ENCODE results near the gene DCAF6. TPM values are rescaled to one million over a fixed set of nuclear protein-coding genes. Genes with fewer than 3 reads are reported as not detected.
A peak's percentile ranks its signal among the peaks of the same experiment; 100 is the strongest.

The DCAF6 gene
- total and polyA plus RNA-seq, 3 experiments from 2014 or later = 15.4 to 24.9 (median 24.8) TPM

DNA sequence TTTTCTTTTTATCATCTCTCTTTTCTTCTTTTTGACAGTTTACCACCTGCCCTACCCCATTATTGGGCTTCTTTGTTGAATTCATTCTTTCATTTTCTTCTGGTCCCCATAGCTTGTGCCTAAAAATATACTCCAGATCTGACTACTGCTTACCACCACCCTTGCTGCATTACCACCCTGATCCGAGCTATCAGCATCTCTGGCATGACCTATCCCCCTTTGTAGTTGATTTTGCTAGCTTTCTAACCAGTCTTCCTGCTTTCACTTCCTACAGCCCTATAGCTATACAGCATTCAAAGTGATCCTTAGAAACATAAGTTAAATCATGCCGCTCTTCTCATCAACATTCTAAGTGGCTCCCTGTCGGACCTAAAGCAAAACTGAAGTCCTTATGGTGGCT lies 59.8 kb downstream of the DCAF6 start:
- no peaks in the 10 kb centered on the region for H3K9me3 ChIP-seq (ENCODE audit: low read length)
- H3K27ac ChIP-seq (ENCODE audit: low read depth, low read length) = no peak overlapping the region
- H3K27me3 ChIP-seq (ENCODE audit: insufficient read depth, low read length, poor library complexity, severe bottlenecking) = no peaks in the 10 kb centered on the region
- H3K9me3 Mint-ChIP-seq = no peaks in the 10 kb centered on the region
- no peak overlapping the region for H3K4me3 ChIP-seq (ENCODE audit: low read length)
- peaks cover 0 to 5% (median 3%) of the 10 kb centered on the region in 3 donors for H3K4me1 Mint-ChIP-seq
- peaks cover 3% of the 10 kb centered on the region for H3K36me3 ChIP-seq (ENCODE audit: insufficient read depth, low read length)
- DNase-seq = no peak
- H3K4me3 Mint-ChIP-seq = no peak overlapping the region
- CTCF ChIA-PET = no interaction called here
- H3K27me3 Mint-ChIP-seq = no peaks in the 10 kb centered on the region
- no peaks in the 10 kb centered on the region for H3K4me1 ChIP-seq (ENCODE audit: insufficient read depth, low read length)
- H3K36me3 Mint-ChIP-seq = peaks cover 10 to 53% (median 32%) of the 10 kb centered on the region in 3 donors
- POLR2A ChIA-PET = no interaction called here
- peak overlapping the region in 2 of 8 donors; percentile 1 to 27 for H3K27ac Mint-ChIP-seq

DNA sequence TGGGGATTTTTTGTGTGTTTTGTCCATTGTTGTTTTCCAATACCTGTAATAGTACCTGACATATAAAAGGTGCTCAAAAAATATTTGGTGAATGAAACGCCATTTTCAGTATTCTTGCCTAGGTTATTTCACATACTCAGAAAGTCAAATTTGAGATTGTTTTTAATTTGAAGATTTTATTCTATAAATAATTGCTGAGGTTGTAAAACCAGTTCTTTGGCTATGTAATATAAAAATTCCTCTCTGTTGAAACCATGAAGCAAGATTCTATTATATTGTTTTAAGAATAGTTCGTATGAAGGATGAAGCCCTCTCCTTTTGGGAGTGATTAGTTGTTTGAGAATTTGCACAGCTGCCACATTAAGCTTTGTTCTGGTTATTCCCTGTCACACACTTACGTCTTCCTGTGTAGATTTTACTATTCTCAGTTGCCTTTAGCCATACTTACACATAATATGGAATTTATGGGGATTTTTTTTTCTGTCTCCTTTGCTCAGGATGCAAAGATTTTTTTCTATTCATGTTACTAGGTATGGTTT lies 60.6 kb downstream of the DCAF6 start:
- H3K4me1 ChIP-seq (ENCODE audit: insufficient read depth, low read length) = no peaks in the 10 kb centered on the region
- H3K27ac ChIP-seq (ENCODE audit: low read depth, low read length) = no peak overlapping the region
- CTCF ChIA-PET = no interaction called here
- Mint-ChIP-seq H3K4me3 (no peak overlapping the region), H3K36me3 (peaks cover 4 to 49% (median 33%) of the 10 kb centered on the region in 3 donors), H3K9me3 (no peaks in the 10 kb centered on the region), H3K4me1 (peaks cover 3 to 5% (median 5%) of the 10 kb centered on the region in 3 donors), H3K27ac (no peak overlapping the region), H3K27me3 (no peaks in the 10 kb centered on the region)
- DNase-seq = no peak
- no peaks in the 10 kb centered on the region for H3K9me3 ChIP-seq (ENCODE audit: low read length)
- POLR2A ChIA-PET = no interaction called here
- no peaks in the 10 kb centered on the region for H3K27me3 ChIP-seq (ENCODE audit: insufficient read depth, low read length, poor library complexity, severe bottlenecking)
- no peaks in the 10 kb centered on the region for H3K36me3 ChIP-seq (ENCODE audit: insufficient read depth, low read length)
- no peak overlapping the region for H3K4me3 ChIP-seq (ENCODE audit: low read length)

DNA sequence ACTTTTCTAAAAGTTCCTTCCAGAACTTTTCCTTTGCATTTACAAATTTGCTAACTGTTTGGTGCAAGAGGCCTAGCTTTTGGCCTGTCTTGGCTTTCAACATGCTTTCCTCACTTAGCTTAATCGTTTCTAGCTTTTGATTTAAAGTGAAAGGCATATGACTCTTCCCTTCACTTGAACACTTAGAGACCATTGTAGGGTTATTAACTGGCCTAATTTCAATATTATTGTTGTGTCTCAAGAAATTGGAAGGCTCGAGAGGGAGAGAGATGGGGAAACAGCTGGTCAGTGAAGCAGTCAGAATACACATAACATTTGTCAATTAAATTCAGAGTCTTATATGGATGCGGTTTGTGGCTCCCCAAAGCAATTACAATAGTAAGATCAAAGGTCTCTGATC lies 63.4 kb downstream of the DCAF6 start:
- Histone ChIP-seq H3K27me3 (ENCODE audit: insufficient read depth, low read length, poor library complexity, severe bottlenecking) (no peaks in the 10 kb centered on the region), H3K36me3 (ENCODE audit: insufficient read depth, low read length) (no peaks in the 10 kb centered on the region), H3K9me3 (ENCODE audit: low read length) (no peaks in the 10 kb centered on the region), H3K4me3 (ENCODE audit: low read length) (no peak overlapping the region), H3K4me1 (ENCODE audit: insufficient read depth, low read length) (no peaks in the 10 kb centered on the region), H3K27ac (ENCODE audit: low read depth, low read length) (no peak overlapping the region)
- H3K4me3 Mint-ChIP-seq = no peak overlapping the region
- H3K9me3 Mint-ChIP-seq = no peaks in the 10 kb centered on the region
- H3K36me3 Mint-ChIP-seq = peaks cover 3 to 47% (median 37%) of the 10 kb centered on the region in 3 donors
- ChIA-PET POLR2A (no interaction called here), CTCF (no interaction called here)
- H3K27me3 Mint-ChIP-seq = no peaks in the 10 kb centered on the region
- no peak overlapping the region for H3K27ac Mint-ChIP-seq
- H3K4me1 Mint-ChIP-seq = peaks cover 3 to 5% (median 5%) of the 10 kb centered on the region in 3 donors
- DNase-seq = no peak

DNA sequence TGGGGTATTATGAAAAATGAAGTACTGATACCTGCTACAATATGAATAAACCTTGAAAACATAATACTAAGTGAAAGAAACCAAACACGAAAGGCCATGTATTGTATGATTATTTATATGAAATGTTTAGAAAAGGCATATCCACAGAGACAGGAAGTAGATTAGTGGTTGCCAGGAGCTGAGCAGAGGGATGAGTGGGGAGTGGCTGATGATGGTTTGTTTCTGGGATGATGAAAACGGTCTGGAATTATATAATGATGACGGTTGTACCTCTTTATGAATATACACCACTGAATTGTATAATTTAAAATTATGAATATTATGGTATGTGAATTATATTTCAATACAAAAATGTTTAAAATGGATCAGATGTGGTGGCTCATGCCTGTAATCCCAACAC lies 64.2 kb downstream of the DCAF6 start:
- H3K36me3 Mint-ChIP-seq = peaks cover 3 to 43% (median 34%) of the 10 kb centered on the region in 3 donors
- no peak overlapping the region for H3K27ac ChIP-seq (ENCODE audit: low read depth, low read length)
- H3K9me3 Mint-ChIP-seq = no peaks in the 10 kb centered on the region
- no peak overlapping the region for H3K4me3 ChIP-seq (ENCODE audit: low read length)
- ChIA-PET CTCF (interaction anchor here (1.2 to 1.4 kb wide), 2 partner anchors 8 to 65 kb away, joined by 3 read pairs; no protein-coding TSS in a partner anchor), POLR2A (no interaction called here)
- H3K27me3 ChIP-seq (ENCODE audit: insufficient read depth, low read length, poor library complexity, severe bottlenecking) = no peaks in the 10 kb centered on the region
- peak overlapping the region in 1 of 8 donors; percentile 62 for H3K27ac Mint-ChIP-seq
- no peak for DNase-seq
- H3K36me3 ChIP-seq (ENCODE audit: insufficient read depth, low read length) = no peaks in the 10 kb centered on the region
- H3K27me3 Mint-ChIP-seq = no peaks in the 10 kb centered on the region
- peaks cover 3 to 5% (median 5%) of the 10 kb centered on the region in 3 donors for H3K4me1 Mint-ChIP-seq
- H3K4me1 ChIP-seq (ENCODE audit: insufficient read depth, low read length) = no peaks in the 10 kb centered on the region
- no peak overlapping the region for H3K4me3 Mint-ChIP-seq
- no peaks in the 10 kb centered on the region for H3K9me3 ChIP-seq (ENCODE audit: low read length)

DNA sequence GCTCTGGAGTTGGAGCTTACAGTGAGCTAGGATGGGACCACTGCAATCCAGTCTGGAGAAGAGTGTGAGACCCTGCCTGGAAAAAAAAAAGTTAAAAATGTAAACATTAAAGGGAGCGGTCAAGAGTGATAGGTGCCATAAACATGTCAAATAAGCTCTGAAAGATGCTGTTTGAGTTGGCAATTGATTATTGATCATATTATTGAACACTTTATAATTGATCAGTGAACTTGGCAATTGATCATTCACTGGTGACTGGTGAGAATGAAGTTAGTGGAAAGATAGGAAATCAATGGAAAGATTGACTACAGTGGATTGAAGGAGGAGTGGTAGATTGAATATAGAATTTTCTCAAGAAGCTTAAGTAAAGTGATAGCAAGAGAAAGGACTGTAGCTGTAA lies 64.7 kb downstream of the DCAF6 start:
- no peak overlapping the region for H3K27ac Mint-ChIP-seq
- H3K9me3 ChIP-seq (ENCODE audit: low read length) = no peaks in the 10 kb centered on the region
- no peaks in the 10 kb centered on the region for H3K4me1 ChIP-seq (ENCODE audit: insufficient read depth, low read length)
- H3K9me3 Mint-ChIP-seq = no peaks in the 10 kb centered on the region
- ChIA-PET POLR2A (no interaction called here), CTCF (interaction anchor here (1.0 to 1.4 kb wide), 3 partner anchors 9 to 66 kb away, joined by 3 read pairs; no protein-coding TSS in a partner anchor)
- H3K27ac ChIP-seq (ENCODE audit: low read depth, low read length) = no peak overlapping the region
- no peak overlapping the region for H3K4me3 ChIP-seq (ENCODE audit: low read length)
- peaks cover 3 to 41% (median 32%) of the 10 kb centered on the region in 3 donors for H3K36me3 Mint-ChIP-seq
- H3K36me3 ChIP-seq (ENCODE audit: insufficient read depth, low read length) = no peaks in the 10 kb centered on the region
- no peaks in the 10 kb centered on the region for H3K27me3 ChIP-seq (ENCODE audit: insufficient read depth, low read length, poor library complexity, severe bottlenecking)
- no peaks in the 10 kb centered on the region for H3K27me3 Mint-ChIP-seq
- DNase-seq = no peak
- peaks cover 3 to 5% (median 5%) of the 10 kb centered on the region in 3 donors for H3K4me1 Mint-ChIP-seq
- no peak overlapping the region for H3K4me3 Mint-ChIP-seq

DNA sequence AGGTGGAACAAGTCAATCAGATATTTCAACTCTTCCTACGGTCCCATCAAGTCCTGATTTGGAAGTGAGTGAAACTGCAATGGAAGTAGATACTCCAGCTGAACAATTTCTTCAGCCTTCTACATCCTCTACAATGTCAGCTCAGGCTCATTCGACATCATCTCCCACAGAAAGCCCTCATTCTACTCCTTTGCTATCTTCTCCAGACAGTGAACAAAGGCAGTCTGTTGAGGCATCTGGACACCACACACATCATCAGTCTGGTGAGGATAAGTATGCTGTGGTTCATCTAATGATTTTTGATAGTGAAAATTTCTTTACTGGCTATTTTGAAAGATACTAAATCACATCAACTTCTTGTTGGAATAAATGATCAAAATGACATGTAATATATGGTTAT lies 68.0 kb downstream of the DCAF6 start:
- Mint-ChIP-seq H3K4me1 (peaks cover 2 to 10% (median 6%) of the 10 kb centered on the region in 3 donors), H3K36me3 (peaks cover 9 to 46% (median 39%) of the 10 kb centered on the region in 3 donors), H3K4me3 (no peak overlapping the region), H3K9me3 (no peaks in the 10 kb centered on the region), H3K27ac (peak overlapping the region in 3 of 8 donors; percentile 55 to 73 (median 62)), H3K27me3 (no peaks in the 10 kb centered on the region)
- no peak overlapping the region for H3K27ac ChIP-seq (ENCODE audit: low read depth, low read length)
- H3K27me3 ChIP-seq (ENCODE audit: insufficient read depth, low read length, poor library complexity, severe bottlenecking) = no peaks in the 10 kb centered on the region
- ChIA-PET CTCF (no interaction called here), POLR2A (no interaction called here)
- no peaks in the 10 kb centered on the region for H3K9me3 ChIP-seq (ENCODE audit: low read length)
- no peaks in the 10 kb centered on the region for H3K36me3 ChIP-seq (ENCODE audit: insufficient read depth, low read length)
- H3K4me3 ChIP-seq (ENCODE audit: low read length) = no peak overlapping the region
- DNase-seq = no peak
- H3K4me1 ChIP-seq (ENCODE audit: insufficient read depth, low read length) = no peaks in the 10 kb centered on the region

DNA sequence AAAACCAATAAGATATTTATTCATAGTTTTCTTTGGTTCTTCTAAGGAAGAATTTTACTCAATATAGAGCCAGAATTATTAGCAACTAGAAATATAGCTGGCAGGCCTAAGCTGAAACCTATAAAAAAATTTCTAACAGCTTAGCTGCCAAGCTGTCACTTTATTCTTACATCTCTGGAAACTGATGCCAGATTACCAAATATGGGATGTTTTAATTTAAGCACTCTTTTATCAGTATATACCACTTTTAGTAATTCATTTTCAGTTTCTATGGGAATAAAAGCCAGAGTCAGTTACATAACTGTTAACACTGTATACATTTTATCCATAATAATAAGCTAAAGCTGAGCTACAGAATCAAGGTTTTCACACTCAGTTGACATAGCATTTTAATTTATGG lies 69.0 kb downstream of the DCAF6 start:
- H3K27ac ChIP-seq (ENCODE audit: low read depth, low read length) = no peak overlapping the region
- no peak overlapping the region for H3K4me3 ChIP-seq (ENCODE audit: low read length)
- no peaks in the 10 kb centered on the region for H3K27me3 ChIP-seq (ENCODE audit: insufficient read depth, low read length, poor library complexity, severe bottlenecking)
- DNase-seq = no peak
- no peaks in the 10 kb centered on the region for H3K36me3 ChIP-seq (ENCODE audit: insufficient read depth, low read length)
- H3K4me3 Mint-ChIP-seq = no peak overlapping the region
- H3K9me3 Mint-ChIP-seq = no peaks in the 10 kb centered on the region
- no peaks in the 10 kb centered on the region for H3K27me3 Mint-ChIP-seq
- peaks cover 3 to 10% (median 4%) of the 10 kb centered on the region in 3 donors for H3K4me1 Mint-ChIP-seq
- peak overlapping the region in 1 of 8 donors; percentile 23 for H3K27ac Mint-ChIP-seq
- ChIA-PET CTCF (no interaction called here), POLR2A (no interaction called here)
- no peaks in the 10 kb centered on the region for H3K4me1 ChIP-seq (ENCODE audit: insufficient read depth, low read length)
- peaks cover 11 to 46% (median 37%) of the 10 kb centered on the region in 3 donors for H3K36me3 Mint-ChIP-seq
- no peaks in the 10 kb centered on the region for H3K9me3 ChIP-seq (ENCODE audit: low read length)

DNA sequence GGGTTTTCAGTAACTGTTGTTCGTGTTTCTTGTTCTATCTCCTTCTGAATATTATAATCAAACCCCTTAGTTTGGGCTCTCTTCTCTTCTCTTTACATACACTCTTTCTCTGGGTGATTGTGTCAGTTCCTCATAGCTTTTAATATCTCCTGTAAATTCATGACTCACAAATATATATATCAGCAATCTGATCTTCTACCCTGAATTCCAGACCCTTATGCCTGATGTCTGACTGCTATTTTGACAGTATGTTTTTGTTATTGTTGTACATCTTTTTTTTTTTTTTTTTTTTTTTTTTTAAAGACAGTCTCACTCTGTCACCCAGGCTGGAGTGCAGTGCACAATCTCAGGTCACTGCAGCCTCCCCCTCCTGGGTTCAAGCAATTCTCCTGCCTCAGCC lies 71.2 kb downstream of the DCAF6 start:
- no peak for DNase-seq
- Mint-ChIP-seq H3K27ac (no peak overlapping the region), H3K4me3 (no peak overlapping the region), H3K4me1 (peaks cover 3 to 5% (median 3%) of the 10 kb centered on the region in 3 donors), H3K27me3 (no peaks in the 10 kb centered on the region), H3K36me3 (peaks cover 8 to 49% (median 33%) of the 10 kb centered on the region in 3 donors), H3K9me3 (no peaks in the 10 kb centered on the region)
- H3K27me3 ChIP-seq (ENCODE audit: insufficient read depth, low read length, poor library complexity, severe bottlenecking) = no peaks in the 10 kb centered on the region
- ChIA-PET POLR2A (interaction anchor here (0.7 kb wide), 1 partner anchor 1140 kb away, joined by 9 read pairs; no protein-coding TSS in a partner anchor), CTCF (no interaction called here)
- H3K27ac ChIP-seq (ENCODE audit: low read depth, low read length) = no peak overlapping the region
- no peaks in the 10 kb centered on the region for H3K9me3 ChIP-seq (ENCODE audit: low read length)
- no peak overlapping the region for H3K4me3 ChIP-seq (ENCODE audit: low read length)
- peaks cover 2% of the 10 kb centered on the region for H3K36me3 ChIP-seq (ENCODE audit: insufficient read depth, low read length)
- H3K4me1 ChIP-seq (ENCODE audit: insufficient read depth, low read length) = no peaks in the 10 kb centered on the region
